IMR-90 (cell line): ENCODE results near the gene CARS2. TPM values are rescaled to one million over a fixed set of nuclear protein-coding genes. Genes with fewer than 3 reads are reported as not detected.

Experiments used
- ATAC-seq: fragments of 200-7000 bp; cut with Tn5 transposase; 2 replicates; pipeline ENCODE4 v1.9.1; 2020; ENCODE audit warnings: low read depth, mild to moderate bottlenecking, moderate library complexity
- BruUV-seq: library from RNA; stranded (reverse); fragments of 400-500 nt; replicated peaks from 2 replicates; lab custom pipeline; 2021; lab: Mats Ljungman, UMichigan
- CTCF ChIA-PET: fragments of 300-600 bp; formaldehyde crosslinking; extraction: SDS; loops from one replicate; lab custom pipeline; 2021; ENCODE audit warnings: antibody characterized with exemption; lab: Yijun Ruan, JAX
- POLR2A ChIA-PET: fragments of 300-600 bp; sonication (Branson Sonifier 250); formaldehyde crosslinking; loops from one replicate; lab custom pipeline; 2022; ENCODE audit warnings: antibody characterized with exemption; ENCODE audit not compliant: unreplicated experiment; lab: Charles Lee
- DNase-seq: peaks from one replicate; pipeline ENCODE4 v3.0.0; 2013
- H2AFZ ChIP-seq: replicated peaks from 2 replicates; pipeline ENCODE3; 2013; ENCODE audit warnings: low read length, mild to moderate bottlenecking; ENCODE audit not compliant: poor library complexity
- H2AK5ac ChIP-seq: 2 replicates; pipeline ENCODE4 v1.6.1; 2013; ENCODE audit warnings: low read depth, low read length, inconsistent platforms
- H2AK9ac ChIP-seq: replicated peaks from 2 replicates; pipeline ENCODE3; 2013; ENCODE audit warnings: mild to moderate bottlenecking, low read depth, low read length, moderate library complexity; ENCODE audit not compliant: poor library complexity
- H2BK120ac ChIP-seq: 2 replicates; pipeline ENCODE4 v1.6.1; 2013; ENCODE audit warnings: low read depth, low read length, inconsistent platforms
- H2BK15ac ChIP-seq: 3 replicates; pipeline ENCODE4 v1.6.1; 2013; ENCODE audit warnings: low read depth, low read length, inconsistent platforms
- H2BK20ac ChIP-seq: 2 replicates; pipeline ENCODE4 v1.6.1; 2013; ENCODE audit warnings: low read depth, mild to moderate bottlenecking, inconsistent platforms, low read length, moderate library complexity
- H2BK5ac ChIP-seq: 2 replicates; pipeline ENCODE4 v1.6.1; 2013; ENCODE audit warnings: mild to moderate bottlenecking, low read depth, low read length, inconsistent platforms; ENCODE audit not compliant: poor library complexity, severe bottlenecking
- H3K14ac ChIP-seq: replicated peaks from 2 replicates; pipeline ENCODE4 v1.6.1; 2013; ENCODE audit warnings: low read depth, low read length, inconsistent platforms
- H3K18ac ChIP-seq: 2 replicates; pipeline ENCODE4 v1.6.1; 2013; ENCODE audit warnings: low read depth, low read length, control low read depth
- H3K23ac ChIP-seq: 2 replicates; pipeline ENCODE4 v1.6.1; 2013; ENCODE audit warnings: low read depth, low read length, inconsistent platforms
- H3K27ac ChIP-seq: 2 replicates; pipeline ENCODE4 v1.5.1; 2013; ENCODE audit warnings: mild to moderate bottlenecking, control low read depth, low read length; ENCODE audit not compliant: insufficient read depth
- H3K27me3 ChIP-seq: 2 replicates; pipeline ENCODE4 v1.6.1; 2013; ENCODE audit warnings: low read length; ENCODE audit not compliant: control insufficient read depth, insufficient read depth
- H3K36me3 ChIP-seq: 2 replicates; pipeline ENCODE4 v1.6.1; 2013; ENCODE audit warnings: low read length, mixed read lengths; ENCODE audit not compliant: control insufficient read depth, insufficient read depth
- H3K4ac ChIP-seq: 2 replicates; pipeline ENCODE4 v1.6.1; 2013; ENCODE audit warnings: low read depth, low read length, inconsistent platforms
- H3K4me1 ChIP-seq: 2 replicates; pipeline ENCODE4 v1.6.1; 2013; ENCODE audit warnings: low read length, mixed read lengths; ENCODE audit not compliant: control insufficient read depth, insufficient read depth
- H3K4me2 ChIP-seq: 2 replicates; pipeline ENCODE4 v1.6.1; 2013; ENCODE audit warnings: low read depth, mild to moderate bottlenecking, control low read depth, low read length, moderate library complexity
- H3K4me3 ChIP-seq: 2 replicates; pipeline ENCODE4 v1.5.1; 2013; ENCODE audit warnings: low read depth, mild to moderate bottlenecking, control low read depth, low read length, moderate library complexity; ENCODE audit not compliant: insufficient read depth
- H3K56ac ChIP-seq: 2 replicates; pipeline ENCODE4 v1.6.1; 2013; ENCODE audit warnings: low read length, inconsistent platforms; ENCODE audit not compliant: insufficient read depth; ENCODE audit errors: extremely low read depth
- H3K79me1 ChIP-seq, 2 experiments: 2 replicates each; pipeline ENCODE4 v1.6.1; 2013; ENCODE audit warnings: low read length in 2 of 2, inconsistent platforms in 1 of 2, low read depth in 1 of 2
- H3K9ac ChIP-seq: 2 replicates; pipeline ENCODE4 v1.6.1; 2013; ENCODE audit warnings: low read depth, low read length, control low read depth
- H3K9me1 ChIP-seq: 2 replicates; pipeline ENCODE4 v1.6.1; 2013; ENCODE audit warnings: low read length, inconsistent platforms; ENCODE audit not compliant: insufficient read depth
- H3K9me3 ChIP-seq: 2 replicates; pipeline ENCODE4 v1.6.1; 2013; ENCODE audit warnings: low read length; ENCODE audit not compliant: control insufficient read depth, insufficient read depth
- H4K20me1 ChIP-seq: 2 replicates; pipeline ENCODE4 v1.6.1; 2013; ENCODE audit warnings: low read length, inconsistent platforms; ENCODE audit not compliant: insufficient read depth
- H4K5ac ChIP-seq: 2 replicates; pipeline ENCODE4 v1.6.1; 2013; ENCODE audit warnings: mild to moderate bottlenecking, low read depth, low read length, control low read depth
- H4K8ac ChIP-seq, 2 experiments: 2 replicates each; pipeline ENCODE4 v1.6.1; 2013; ENCODE audit warnings: low read depth in 2 of 2, low read length in 2 of 2, control low read depth in 1 of 2, inconsistent platforms in 1 of 2
- H4K91ac ChIP-seq: 2 replicates; pipeline ENCODE4 v1.6.1; 2013; ENCODE audit warnings: low read depth, low read length, inconsistent platforms; ENCODE audit not compliant: insufficient read depth
- FOS ChIP-seq: fragments of 150-350 bp; IDR thresholded peaks from 2 replicates; pipeline ENCODE4 v1.6.1; 2016; ENCODE audit warnings: low read depth, low read length
- SMC3 ChIP-seq: fragments of 150-350 bp; IDR thresholded peaks from 2 replicates; pipeline ENCODE4 v1.6.1; 2016; ENCODE audit warnings: low read depth, mild to moderate bottlenecking, antibody characterized with exemption, low read length, moderate library complexity
- WGBS, 2 experiments: methylation state at CpG; one replicate each; pipeline versions ENCODE4 v1.1.5 to v1.1.7; 2013; ENCODE audit warnings: missing lambda C conversion rate in 2 of 2; ENCODE audit not compliant: insufficient read length in 1 of 2; ENCODE audit errors: extremely low coverage in 2 of 2; 5-methylcytosine and 5-hydroxymethylcytosine counted together
- dilution Hi-C: fragments of 300-500 bp; cut with HindIII; formaldehyde crosslinking; loops from one replicate; pipeline ENCODE4 v1.14.3; 2018; ENCODE audit warnings: low sequenced_read_pairs; ENCODE audit not compliant: unreplicated experiment
- in situ Hi-C: fragments of 300-500 bp; cut with MboI; formaldehyde crosslinking; loops from 3 replicates; pipeline ENCODE4 v1.14.3; 2019; ENCODE audit warnings: low sequenced_read_pairs, inconsistent platforms, mixed read lengths
- intact Hi-C: fragments of 100-400 bp; cut with micrococcal nuclease; formaldehyde crosslinking; loops from 2 replicates; pipeline ENCODE4 v1.10.0; 2022
- polyA plus RNA-seq, 3 experiments: library from polyadenylated mRNA; depleted of rRNA; stranded (reverse); fragments of >200 nt; gene quantifications; 2 replicates each; pipeline ENCODE4 v1.2.3, GENCODE V29; 2012; ENCODE audit warnings: low replicate concordance in 1 of 3
- total RNA-seq: library from RNA; depleted of rRNA; stranded (reverse); fragments of >200 nt; gene quantifications from 2 replicates; pipeline ENCODE4 v1.2.3, GENCODE V29; 2012

The CARS2 gene
- total and polyA plus RNA-seq, 2 of the 4 experiments (the other 2 are of a cell fraction), result 76.2 to 76.4 TPM

GRCh38 chr13:110620596-110620995, 85.3 kb downstream of the CARS2 start:
- Histone ChIP-seq H2AK9ac (no peak overlapping the region), H4K20me1 (peaks cover 80% of the 10 kb centered on the region), H2BK15ac (no peak overlapping the region), H2AK5ac (no peak overlapping the region), H3K23ac (no peak overlapping the region), H3K4ac (no peak overlapping the region), H4K5ac (no peak overlapping the region), H3K79me1 (peaks cover 17 to 82% of the 10 kb centered on the region in 2 experiments), H3K4me2 (no peak overlapping the region), H2AFZ (no peak overlapping the region), H3K27me3 (no peaks in the 10 kb centered on the region), H2BK20ac (no peak overlapping the region), H2BK120ac (no peak overlapping the region), H3K9me3 (no peaks in the 10 kb centered on the region), H3K9me1 (peaks cover 9% of the 10 kb centered on the region), H4K8ac (no peak overlapping the region), H4K91ac (no peak overlapping the region), H2BK5ac (no peak overlapping the region), H3K4me1 (peaks cover 7% of the 10 kb centered on the region), H3K4me3 (no peak overlapping the region), H3K56ac (no peak overlapping the region), H3K36me3 (peaks cover 23% of the 10 kb centered on the region), H3K18ac (no peak overlapping the region), H3K27ac (no peak overlapping the region), H3K14ac (no peak overlapping the region), H3K9ac (no peak overlapping the region)
- ATAC-seq, result no peak
- WGBS, 2 experiments, result no CpG with 5 or more reads among the region's 2 CpGs
- in situ Hi-C loops (no loop called here), dilution Hi-C loops (no loop called here), intact Hi-C loops (loop anchor here (10.0 kb wide), 1 partner anchor 656 kb away; no protein-coding TSS in a partner anchor)
- no TSS peak for BruUV-seq
- TF ChIP-seq FOS, result no peak
- no peak for TF ChIP-seq SMC3
- ChIA-PET POLR2A (no interaction called here), CTCF (no interaction called here)
- no peak for DNase-seq
